Measurements from ENCODE around the gene DDX46.

DDX46 gene

DNA sequence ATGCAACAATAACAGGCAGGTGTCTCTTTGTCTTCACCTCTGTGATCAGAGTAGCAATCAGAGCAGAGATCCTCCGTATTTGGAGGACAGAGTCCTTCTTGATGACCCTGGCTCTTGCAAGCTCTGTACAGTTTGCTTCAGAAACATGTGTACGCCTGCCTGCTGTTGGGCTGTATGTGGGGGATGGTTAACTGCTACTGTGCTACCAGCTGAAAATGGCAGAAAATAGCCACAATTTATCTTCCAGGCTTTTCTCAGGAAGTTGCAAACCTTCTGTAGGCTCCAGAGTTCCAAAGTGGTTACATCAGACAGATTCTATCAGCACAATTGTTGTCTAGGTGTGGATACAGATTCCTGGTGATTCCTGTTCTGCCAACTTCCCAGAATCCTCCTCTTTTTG is 35.5 kb downstream of the DDX46 start:
- H3K9me3 ChIP-seq (ENCODE audit: insufficient read depth, low read length), result no peaks in the 10 kb centered on the region
- no peak overlapping the region for H2AFZ ChIP-seq (ENCODE audit: low read depth, low read length)
- H3K36me3 ChIP-seq (replicated peaks; ENCODE audit: low read depth, low read length), result peaks cover 34% of the 10 kb centered on the region
- H3K79me2 ChIP-seq (ENCODE audit: low read length), result no peaks in the 10 kb centered on the region
- peaks cover 12% of the 10 kb centered on the region for H3K4me1 ChIP-seq (ENCODE audit: low read length)
- no peak overlapping the region for H3K4me3 ChIP-seq (ENCODE audit: low read length)
- H3K27me3 ChIP-seq (ENCODE audit: low read depth, low read length), result no peaks in the 10 kb centered on the region
- H3K27ac ChIP-seq (ENCODE audit: low read length), result no peak overlapping the region
- H4K20me1 ChIP-seq (ENCODE audit: insufficient read depth, low read length), result no peaks in the 10 kb centered on the region
- no peak for TF ChIP-seq CTCF (IDR thresholded peaks at IDR 0.05; ENCODE audit: low read depth, low read length)
- TF ChIP-seq EZH2phosphoT487 (IDR thresholded peaks at IDR 0.05; ENCODE audit: low read depth), result no peak
- no peak overlapping the region for H3K9ac ChIP-seq (ENCODE audit: low read length)
- no peak overlapping the region for H3K4me2 ChIP-seq (ENCODE audit: low read length)

GRCh38 chr5:134794819-134795218 is 36.2 kb downstream of the DDX46 start:
- no peak overlapping the region for H3K27ac ChIP-seq (ENCODE audit: low read length)
- peaks cover 13% of the 10 kb centered on the region for H3K4me1 ChIP-seq (ENCODE audit: low read length)
- H2AFZ ChIP-seq (ENCODE audit: low read depth, low read length), result no peak overlapping the region
- no peaks in the 10 kb centered on the region for H3K27me3 ChIP-seq (ENCODE audit: low read depth, low read length)
- no peaks in the 10 kb centered on the region for H3K9me3 ChIP-seq (ENCODE audit: insufficient read depth, low read length)
- H3K36me3 ChIP-seq (replicated peaks; ENCODE audit: low read depth, low read length), result peaks cover 30% of the 10 kb centered on the region
- H3K4me2 ChIP-seq (ENCODE audit: low read length), result no peak overlapping the region
- H3K4me3 ChIP-seq (ENCODE audit: low read length), result no peak overlapping the region
- H3K9ac ChIP-seq (ENCODE audit: low read length), result no peak overlapping the region
- no peak for TF ChIP-seq EZH2phosphoT487 (IDR thresholded peaks at IDR 0.05; ENCODE audit: low read depth)
- no peak for TF ChIP-seq CTCF (IDR thresholded peaks at IDR 0.05; ENCODE audit: low read depth, low read length)
- H4K20me1 ChIP-seq (ENCODE audit: insufficient read depth, low read length), result no peaks in the 10 kb centered on the region
- H3K79me2 ChIP-seq (ENCODE audit: low read length), result no peaks in the 10 kb centered on the region

- Histone ChIP-seq H3K27me3 (ENCODE audit: low read depth, low read length) (no peaks in the 10 kb centered on the region), H2AFZ (ENCODE audit: low read depth, low read length) (no peak overlapping the region), H3K79me2 (ENCODE audit: low read length) (no peaks in the 10 kb centered on the region), H3K27ac (ENCODE audit: low read length) (peak overlapping the region; percentile 62), H3K4me1 (ENCODE audit: low read length) (peaks cover 13% of the 10 kb centered on the region), H3K9me3 (ENCODE audit: insufficient read depth, low read length) (no peaks in the 10 kb centered on the region), H3K4me3 (ENCODE audit: low read length) (no peak overlapping the region), H3K4me2 (ENCODE audit: low read length) (0 out of 2 replicates have a peak overlapping the region, but pooled peaks have one; percentile 16), H3K9ac (ENCODE audit: low read length) (no peak overlapping the region), H4K20me1 (ENCODE audit: insufficient read depth, low read length) (no peaks in the 10 kb centered on the region), H3K36me3 (replicated peaks; ENCODE audit: low read depth, low read length) (peaks cover 27% of the 10 kb centered on the region)
- TF ChIP-seq CTCF (IDR thresholded peaks at IDR 0.05; ENCODE audit: low read depth, low read length) (no peak), EZH2phosphoT487 (IDR thresholded peaks at IDR 0.05; ENCODE audit: low read depth) (no peak)
These were observed 39.9 kb downstream of the DDX46 start for GRCh38 chr5:134798468-134798867.

DNA sequence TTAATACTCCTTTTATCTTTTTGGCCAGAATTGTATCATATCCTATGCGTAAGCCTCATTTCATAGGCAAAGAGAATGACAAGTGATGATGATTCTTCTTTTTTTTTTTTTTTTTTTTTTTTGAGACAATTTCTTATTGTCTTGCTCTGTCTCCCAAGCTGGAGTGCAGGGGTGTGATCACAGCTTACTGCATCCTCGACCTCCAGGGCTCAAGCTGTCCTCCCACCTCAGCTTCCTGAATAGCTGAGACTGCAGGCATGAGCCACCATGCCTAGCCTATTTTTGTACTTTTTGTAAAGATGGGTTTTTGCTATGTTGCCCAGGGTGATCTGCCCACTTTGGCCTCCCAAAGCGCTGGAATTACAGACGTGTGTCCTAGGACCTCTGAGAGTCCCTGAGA is 45.2 kb downstream of the DDX46 start:
- Histone ChIP-seq H3K4me1 (ENCODE audit: low read length) (peaks cover 4% of the 10 kb centered on the region), H3K4me2 (ENCODE audit: low read length) (no peak overlapping the region), H3K79me2 (ENCODE audit: low read length) (no peaks in the 10 kb centered on the region), H3K9ac (ENCODE audit: low read length) (no peak overlapping the region), H3K27me3 (ENCODE audit: low read depth, low read length) (no peaks in the 10 kb centered on the region), H3K9me3 (ENCODE audit: insufficient read depth, low read length) (no peaks in the 10 kb centered on the region), H3K4me3 (ENCODE audit: low read length) (no peak overlapping the region), H4K20me1 (ENCODE audit: insufficient read depth, low read length) (no peaks in the 10 kb centered on the region), H2AFZ (ENCODE audit: low read depth, low read length) (no peak overlapping the region), H3K27ac (ENCODE audit: low read length) (no peak overlapping the region), H3K36me3 (replicated peaks; ENCODE audit: low read depth, low read length) (peaks cover 10% of the 10 kb centered on the region)
- TF ChIP-seq EZH2phosphoT487 (IDR thresholded peaks at IDR 0.05; ENCODE audit: low read depth) (no peak), CTCF (IDR thresholded peaks at IDR 0.05; ENCODE audit: low read depth, low read length) (no peak)
